ENCODE results near the gene MKS1. TPM values are rescaled to one million over a fixed set of nuclear protein-coding genes. Genes with fewer than 3 reads are reported as not detected.

Gene MKS1
- total RNA-seq, 4 donors from 2014 or later: 11.0 to 25.1 (median 17.2) TPM

DNA sequence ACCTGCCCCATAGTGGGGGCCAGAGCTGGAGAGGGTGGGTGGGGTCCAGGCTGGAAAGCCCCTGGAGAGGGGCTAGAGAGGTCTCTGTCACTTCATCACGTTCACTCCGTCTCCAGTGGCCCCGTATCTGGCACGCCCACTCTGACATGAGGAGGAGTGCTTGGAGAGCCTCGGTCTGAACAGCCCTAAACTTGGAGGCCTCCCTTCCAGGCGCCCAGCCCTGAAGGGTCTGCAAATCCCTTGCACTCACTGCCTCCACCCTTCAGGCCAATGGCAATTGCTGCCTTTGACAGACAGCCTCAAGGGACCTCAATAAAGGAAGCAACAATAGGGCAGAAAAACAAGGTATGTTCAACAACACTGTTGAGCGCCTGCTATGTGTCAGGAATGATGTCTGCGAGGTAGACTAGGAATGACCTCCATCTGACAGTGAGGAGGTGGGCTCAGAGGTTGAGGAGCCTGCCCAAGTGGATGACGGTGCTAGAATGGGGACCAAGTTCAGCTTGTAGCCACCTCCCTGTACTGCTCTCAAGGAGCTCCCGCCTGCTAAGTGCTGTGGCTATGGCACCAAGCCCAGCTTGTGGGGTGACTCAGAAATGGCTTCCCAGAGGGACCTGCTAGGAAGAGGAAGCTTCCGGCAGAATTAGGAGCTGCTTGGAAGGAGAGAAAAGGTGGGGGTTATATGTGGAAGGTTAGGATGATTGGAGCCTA, 29.5 kb downstream of the MKS1 start:
- DNase-seq (ENCODE audit: low spot score in 2 of 2): no peak
- peaks cover 10% of the 10 kb centered on the region for H3K4me1 ChIP-seq
- TF ChIP-seq POLR2AphosphoS5 (IDR thresholded peaks at IDR 0.05) (no peak), POLR2A (IDR thresholded peaks at IDR 0.05) (no peak), CTCF (IDR thresholded peaks at IDR 0.05) (no peak), EP300 (IDR thresholded peaks at IDR 0.05) (no peak)
- H3K27ac ChIP-seq: no peak overlapping the region
- no peaks in the 10 kb centered on the region for H3K36me3 ChIP-seq
- WGBS: 40% methylated on average over 11 of the region's 11 CpGs
- no peak overlapping the region for H3K4me3 ChIP-seq
- H3K9me3 ChIP-seq: no peaks in the 10 kb centered on the region
- H3K27me3 ChIP-seq: peaks cover 13% of the 10 kb centered on the region

- Histone ChIP-seq H3K36me3 (no peaks in the 10 kb centered on the region), H3K4me3 (no peak overlapping the region), H3K27ac (no peak overlapping the region), H3K27me3 (peaks cover 6% of the 10 kb centered on the region), H3K9me3 (no peaks in the 10 kb centered on the region), H3K4me1 (peaks cover 10% of the 10 kb centered on the region)
- no peak for TF ChIP-seq POLR2A (IDR thresholded peaks at IDR 0.05)
- TF ChIP-seq EP300 (IDR thresholded peaks at IDR 0.05): no peak
- TF ChIP-seq CTCF (IDR thresholded peaks at IDR 0.05): no peak
- TF ChIP-seq POLR2AphosphoS5 (IDR thresholded peaks at IDR 0.05): no peak
- WGBS: 45% methylated on average over 7 of the region's 7 CpGs
- no peak for DNase-seq (ENCODE audit: low spot score in 2 of 2)
These were observed 31.4 kb downstream of the MKS1 start for GRCh38 chr17:58187675-58188074.

GRCh38 chr17:58187063-58187462, 32.0 kb downstream of the MKS1 start:
- Histone ChIP-seq H3K27me3 (peaks cover 6% of the 10 kb centered on the region), H3K9me3 (no peaks in the 10 kb centered on the region), H3K4me1 (peaks cover 10% of the 10 kb centered on the region), H3K36me3 (no peaks in the 10 kb centered on the region), H3K27ac (no peak overlapping the region), H3K4me3 (no peak overlapping the region)
- no peak for DNase-seq (ENCODE audit: low spot score in 2 of 2)
- 95% methylated on average over 6 of the region's 6 CpGs for WGBS
- TF ChIP-seq POLR2AphosphoS5 (IDR thresholded peaks at IDR 0.05) (no peak), POLR2A (IDR thresholded peaks at IDR 0.05) (no peak), EP300 (IDR thresholded peaks at IDR 0.05) (no peak), CTCF (IDR thresholded peaks at IDR 0.05) (no peak)

DNA sequence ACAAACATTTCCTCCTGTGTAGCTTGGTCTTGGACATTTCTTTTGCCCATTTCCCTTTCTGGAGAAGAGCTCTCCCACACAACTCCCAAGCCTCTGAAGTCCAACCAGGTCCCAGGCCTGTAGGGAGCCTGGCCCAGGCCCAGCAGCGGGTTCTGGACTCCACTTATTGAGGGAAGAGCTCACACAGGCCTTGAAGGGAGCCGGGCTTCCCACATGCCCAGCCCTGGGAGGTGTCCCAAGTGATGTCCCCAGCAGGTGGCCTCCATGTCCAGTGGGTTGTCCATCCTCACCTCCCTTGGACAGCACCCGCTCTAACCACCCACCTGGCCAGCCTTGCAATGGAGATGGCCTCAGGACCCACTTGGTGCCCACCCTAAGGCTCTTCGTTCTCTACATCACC, 32.5 kb downstream of the MKS1 start:
- Histone ChIP-seq H3K27me3 (peaks cover 6% of the 10 kb centered on the region), H3K9me3 (no peaks in the 10 kb centered on the region), H3K36me3 (no peaks in the 10 kb centered on the region), H3K27ac (no peak overlapping the region), H3K4me1 (peaks cover 10% of the 10 kb centered on the region), H3K4me3 (no peak overlapping the region)
- TF ChIP-seq POLR2A (IDR thresholded peaks at IDR 0.05) (no peak), EP300 (IDR thresholded peaks at IDR 0.05) (no peak), CTCF (IDR thresholded peaks at IDR 0.05) (no peak), POLR2AphosphoS5 (IDR thresholded peaks at IDR 0.05) (no peak)
- DNase-seq (ENCODE audit: low spot score in 2 of 2): no peak
- whole genome bisulfite sequencing: 90% methylated on average over 1 of the region's 4 CpGs

DNA sequence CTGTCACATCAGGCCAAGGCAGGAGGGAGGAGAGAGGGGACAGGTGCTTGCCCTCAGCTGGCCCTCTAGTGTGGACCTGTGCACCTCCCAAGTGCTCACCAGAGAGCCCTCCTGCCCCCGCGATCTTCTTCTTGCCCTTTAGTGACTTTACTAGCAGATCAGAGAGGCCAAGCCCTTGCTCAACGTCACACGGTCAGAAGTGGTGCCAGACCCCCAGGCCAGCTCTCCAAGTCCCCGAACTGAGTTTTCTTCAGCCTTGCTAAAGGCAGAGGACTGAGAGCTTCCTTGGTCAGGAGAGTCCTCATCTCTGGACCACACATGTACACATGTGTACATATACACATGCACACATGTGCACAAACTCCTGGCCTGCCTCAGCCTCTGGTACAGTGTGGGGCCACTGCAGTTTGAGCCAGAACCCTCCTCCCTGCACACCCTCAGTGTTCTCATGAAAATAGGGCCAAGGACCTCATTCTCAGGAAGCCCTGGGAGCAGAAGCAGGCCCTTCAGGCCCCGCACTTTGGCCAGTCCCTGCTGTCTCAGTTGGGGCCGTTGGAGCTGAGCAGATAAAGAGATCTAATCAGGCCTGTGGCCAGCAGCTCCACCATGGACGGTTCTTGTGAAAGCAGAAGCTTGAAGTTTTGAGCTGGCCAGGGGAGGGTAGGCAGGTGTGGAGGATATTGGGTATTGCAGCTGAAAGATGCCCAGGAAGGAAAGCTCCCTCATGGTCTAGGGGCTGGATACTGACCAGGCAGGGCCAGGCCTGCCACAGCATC, 33.9 kb downstream of the MKS1 start:
- no peak overlapping the region for H3K27ac ChIP-seq
- H3K4me1 ChIP-seq: peaks cover 9% of the 10 kb centered on the region
- H3K36me3 ChIP-seq: no peaks in the 10 kb centered on the region
- H3K9me3 ChIP-seq: no peaks in the 10 kb centered on the region
- TF ChIP-seq POLR2A (IDR thresholded peaks at IDR 0.05) (no peak), CTCF (IDR thresholded peaks at IDR 0.05) (no peak), EP300 (IDR thresholded peaks at IDR 0.05) (no peak), POLR2AphosphoS5 (IDR thresholded peaks at IDR 0.05) (no peak)
- no peaks in the 10 kb centered on the region for H3K27me3 ChIP-seq
- WGBS: 82% methylated on average over 8 of the region's 8 CpGs
- no peak overlapping the region for H3K4me3 ChIP-seq
- no peak for DNase-seq (ENCODE audit: low spot score in 2 of 2)
